ENCODE results near the gene MAGEA4.
"Not testable (repeated sequence)": the region's sequence is repeated elsewhere in the genome, so short reads cannot be mapped to it uniquely, and the experiment has no call there.

The MAGEA4 gene, protein sequence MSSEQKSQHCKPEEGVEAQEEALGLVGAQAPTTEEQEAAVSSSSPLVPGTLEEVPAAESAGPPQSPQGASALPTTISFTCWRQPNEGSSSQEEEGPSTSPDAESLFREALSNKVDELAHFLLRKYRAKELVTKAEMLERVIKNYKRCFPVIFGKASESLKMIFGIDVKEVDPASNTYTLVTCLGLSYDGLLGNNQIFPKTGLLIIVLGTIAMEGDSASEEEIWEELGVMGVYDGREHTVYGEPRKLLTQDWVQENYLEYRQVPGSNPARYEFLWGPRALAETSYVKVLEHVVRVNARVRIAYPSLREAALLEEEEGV

GRCh38 chrX:151912780-151913179, at the start of gene MAGEA4:
Gene MAGEA4, plus strand, starts transcription at chrX:151912889. Its CDS starts 10,776 bp downstream, at chrX:151923665.
- DNase-seq: no peak

DNA sequence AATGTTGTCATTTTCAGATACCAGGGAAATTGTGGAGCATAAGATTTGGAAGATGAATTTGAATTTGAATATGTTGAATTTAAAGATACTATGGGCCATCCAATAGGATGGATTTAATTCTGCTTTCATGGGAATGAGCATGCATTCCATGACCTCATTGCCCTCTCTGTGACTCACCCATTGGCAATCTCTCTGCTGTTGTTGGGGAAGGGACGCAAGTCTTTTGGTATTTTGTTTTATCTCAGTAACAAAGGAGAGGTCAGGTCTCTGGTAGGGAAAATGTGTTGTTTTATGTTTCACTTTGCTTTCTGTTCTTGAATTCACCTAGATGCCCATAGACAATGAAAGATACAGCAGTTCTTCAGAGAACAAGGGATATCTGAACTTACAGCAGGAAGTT, 42.1 kb upstream of the MAGEA4 start:
- no peak for DNase-seq

GRCh38 chrX:151871244-151871643, 41.4 kb upstream of the MAGEA4 start:
- no peak for DNase-seq

- no peak for DNase-seq
Measured at GRCh38 chrX:151873096-151873495, 39.6 kb upstream of the MAGEA4 start.

GRCh38 chrX:151875270-151876026, 37.2 kb upstream of the MAGEA4 start:
- DNase-seq: no peak

DNA sequence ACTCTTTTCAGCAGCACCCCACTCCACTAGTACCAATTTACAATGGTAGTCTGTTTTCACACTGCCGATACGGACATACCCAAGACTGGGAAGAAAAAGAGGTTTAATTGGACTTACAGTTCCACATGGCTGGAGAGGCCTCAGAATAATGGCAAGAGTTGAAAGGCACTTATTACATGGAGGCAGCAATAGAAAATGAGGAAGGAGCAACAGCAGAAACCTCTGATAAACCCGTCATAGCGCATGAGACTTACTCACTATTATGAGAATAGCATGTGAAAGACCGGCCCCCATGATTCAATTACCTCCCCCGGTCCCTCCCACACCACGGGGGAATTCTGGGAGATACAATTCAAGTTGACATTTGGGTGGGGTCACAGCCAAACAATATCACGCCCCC, 34.1 kb upstream of the MAGEA4 start:
- no peak for DNase-seq

GRCh38 chrX:151879856-151880255, 32.8 kb upstream of the MAGEA4 start:
- no peak for DNase-seq

DNA sequence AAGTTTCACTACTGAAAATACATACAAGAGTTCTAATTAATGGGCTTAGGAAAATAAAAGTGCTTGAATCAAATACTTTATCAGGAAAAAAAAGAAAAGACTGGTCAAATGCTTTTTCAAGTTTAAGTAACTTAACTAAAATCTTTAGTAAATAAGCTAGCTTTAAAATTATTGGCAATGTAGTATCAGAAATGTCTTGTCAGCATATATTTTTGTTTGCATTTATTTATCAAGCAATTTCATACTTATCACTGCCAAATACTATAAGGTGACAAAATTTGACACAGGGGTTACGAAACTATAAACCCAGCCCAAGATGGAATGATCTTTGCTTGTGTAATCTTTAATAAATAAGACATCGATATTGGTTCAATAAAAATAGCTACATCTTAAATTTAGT, 31.8 kb upstream of the MAGEA4 start:
- DNase-seq: no peak

- no peak for DNase-seq
Measured at GRCh38 chrX:151889421-151889820, 23.3 kb upstream of the MAGEA4 start.

GRCh38 chrX:151896734-151897474, 15.8 kb upstream of the MAGEA4 start:
- DNase-seq: no peak

DNA sequence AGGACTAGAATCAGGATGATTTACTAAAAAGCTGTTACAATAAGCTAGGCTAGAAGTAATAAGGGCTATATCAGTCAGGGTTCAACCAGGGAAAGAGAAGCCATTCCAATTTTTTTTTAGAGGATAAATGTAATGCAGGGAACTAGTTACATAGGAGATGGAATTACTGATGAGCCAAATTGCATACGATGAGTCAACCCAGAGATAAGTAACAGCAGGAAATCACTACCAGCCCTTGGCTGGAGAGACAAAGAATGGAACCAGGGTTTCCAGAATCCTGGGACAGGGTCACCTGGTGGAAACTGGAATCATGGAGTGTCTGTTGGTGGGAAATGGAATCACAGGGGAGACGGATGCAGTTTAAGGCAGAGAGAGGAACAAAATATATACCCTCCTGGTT, 13.1 kb upstream of the MAGEA4 start:
- no peak for DNase-seq

GRCh38 chrX:151901826-151902225, 10.9 kb upstream of the MAGEA4 start:
- DNase-seq: no peak

DNA sequence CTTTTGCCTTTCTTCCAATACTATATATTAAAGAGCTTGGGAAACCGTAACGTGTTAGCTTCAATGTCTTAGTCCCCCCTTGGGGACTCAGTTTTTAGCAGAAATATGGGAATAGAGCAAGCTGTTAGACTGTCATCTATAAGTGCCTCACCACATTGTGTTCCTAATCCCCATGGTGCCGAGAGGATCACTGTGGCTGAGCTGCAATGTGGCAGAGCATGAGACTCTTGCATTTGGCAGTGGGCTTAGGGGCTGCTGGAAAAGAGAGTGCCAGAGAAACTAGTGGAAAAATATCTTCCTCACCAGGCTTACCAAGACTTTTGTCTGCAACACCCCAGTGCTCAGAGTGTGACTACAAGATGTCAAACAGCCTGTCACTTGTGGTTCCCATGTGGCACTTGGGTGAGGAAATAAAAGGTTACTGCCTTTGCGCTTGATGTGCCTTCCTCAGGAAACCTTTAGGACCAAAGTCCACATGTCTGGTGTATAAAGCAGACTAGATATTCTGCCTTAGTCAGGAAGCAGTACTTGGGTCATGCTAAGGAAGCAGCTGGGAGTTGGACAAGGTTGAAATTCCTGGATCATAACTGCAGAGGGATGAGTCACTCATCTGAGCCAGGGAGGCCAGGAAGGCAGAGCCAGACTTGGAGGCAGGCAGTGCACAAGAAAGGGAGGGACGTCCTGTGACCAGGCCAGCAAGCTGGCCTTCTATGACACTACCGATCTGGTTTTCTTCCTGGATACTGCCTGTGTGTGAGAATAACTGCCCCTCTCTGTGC, 9.7 kb upstream of the MAGEA4 start:
- no peak for DNase-seq

- DNase-seq: no peak
Measured at GRCh38 chrX:151904989-151905388, 7.7 kb upstream of the MAGEA4 start.

GRCh38 chrX:151912221-151912620, 468 bp upstream of the MAGEA4 start:
- DNase-seq: no peak

GRCh38 chrX:151918736-151919135, 6.0 kb downstream of the MAGEA4 start:
- DNase-seq: not testable (repeated sequence)

DNA sequence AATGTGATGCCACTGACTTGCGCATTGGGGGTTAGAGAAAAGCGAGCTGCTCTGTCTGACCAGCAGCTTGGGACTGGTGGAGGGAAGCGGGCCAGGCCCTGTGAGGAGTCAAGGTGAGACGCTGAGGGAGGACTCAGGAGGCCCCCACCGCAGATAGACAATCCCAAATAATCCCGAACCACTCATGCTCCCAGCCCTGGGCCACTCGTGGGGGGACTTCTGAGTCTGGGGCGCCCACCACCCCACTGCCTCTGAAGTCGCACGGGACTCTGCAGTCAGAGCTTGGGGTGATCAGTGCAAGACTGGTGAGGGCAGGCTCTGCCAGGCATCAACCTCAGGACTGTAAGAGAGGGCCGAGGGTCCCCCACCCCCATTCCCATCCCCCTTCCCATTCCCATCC, 6.9 kb downstream of the MAGEA4 start:
- DNase-seq: no peak

DNA sequence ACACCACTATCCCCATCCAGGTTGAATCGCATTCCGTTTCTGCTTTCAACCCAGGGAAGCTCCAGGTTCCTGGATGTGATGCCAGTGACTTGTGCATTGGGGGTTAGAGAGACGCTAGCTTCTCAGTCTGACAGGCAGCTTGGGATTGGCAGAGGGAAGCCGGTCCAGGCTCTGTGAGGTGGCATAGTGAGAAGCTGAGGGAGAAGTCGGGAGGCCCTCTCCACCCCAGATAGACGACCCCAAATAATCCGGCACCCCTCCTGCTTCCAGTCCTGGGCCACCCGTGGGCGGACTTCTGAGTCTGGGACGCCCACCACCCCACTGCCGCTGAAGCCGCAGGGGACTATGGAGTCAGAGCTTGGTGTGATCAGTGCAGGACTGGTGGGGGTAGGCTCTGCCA, 7.4 kb downstream of the MAGEA4 start:
- DNase-seq: no peak

DNA sequence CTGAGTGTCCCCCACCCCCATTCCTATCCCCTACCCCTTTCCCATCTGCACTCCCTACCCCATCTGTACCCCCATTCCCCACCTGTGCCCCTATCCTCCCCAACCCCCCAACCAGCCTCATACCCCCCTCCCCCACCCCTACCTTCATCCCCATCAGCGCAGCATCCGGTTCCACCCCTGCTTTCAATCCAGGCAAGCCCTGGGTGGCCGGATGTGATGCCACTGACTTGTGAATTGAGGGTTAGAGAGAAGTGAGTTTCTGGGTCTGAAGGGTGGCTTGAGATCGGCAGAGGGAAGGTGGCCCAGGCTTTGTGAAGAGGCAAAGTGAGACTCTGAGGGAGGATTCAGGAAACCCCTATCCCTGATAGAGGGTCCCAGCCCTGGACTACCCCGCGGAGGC, 7.8 kb downstream of the MAGEA4 start:
- no peak for DNase-seq

DNA sequence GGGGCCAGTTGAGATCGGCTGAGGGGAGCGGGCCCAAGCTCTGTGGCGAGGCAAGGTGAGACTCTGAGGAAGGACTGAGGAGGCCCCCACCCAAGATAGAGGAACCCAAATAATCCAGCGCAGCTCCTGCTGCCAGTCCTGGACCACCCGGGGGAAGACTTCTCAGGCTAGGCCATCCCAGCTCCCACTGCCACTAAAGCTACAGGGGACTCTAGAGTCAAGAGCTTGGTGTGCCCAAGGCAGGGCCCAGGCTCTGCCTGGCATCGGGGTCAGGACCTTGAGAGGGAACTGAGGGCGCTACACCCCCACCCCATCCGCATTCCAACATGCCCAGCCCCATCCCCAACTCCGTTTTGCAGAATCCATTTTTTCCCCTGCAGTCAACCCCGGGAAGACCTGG, 8.6 kb downstream of the MAGEA4 start:
- no peak for DNase-seq

DNA sequence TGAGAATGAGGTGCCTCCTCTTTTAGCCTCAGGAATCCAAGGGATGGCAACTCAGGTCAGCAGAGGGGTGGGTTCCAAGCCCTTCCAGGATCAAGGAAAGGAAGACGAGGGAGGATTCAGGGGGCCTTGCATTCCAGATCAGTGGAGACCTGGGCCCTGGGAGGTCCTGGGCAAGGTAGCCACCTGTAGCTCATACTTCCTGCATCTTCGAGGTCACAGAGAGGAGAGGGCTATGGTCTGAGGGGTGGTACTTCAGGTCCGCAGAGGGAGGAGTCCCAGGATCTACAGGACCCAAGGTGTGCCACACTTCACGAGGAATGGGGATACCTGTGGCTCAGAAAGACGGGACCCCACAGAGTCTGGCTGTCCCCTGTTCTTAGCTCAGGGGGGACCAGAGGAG, 9.2 kb downstream of the MAGEA4 start:
- DNase-seq: no peak

- DNase-seq: no peak
Measured at GRCh38 chrX:151922692-151923091, 10.0 kb downstream of the MAGEA4 start.

- no peak for DNase-seq
Measured at GRCh38 chrX:151923648-151924047, 11.0 kb downstream of the MAGEA4 start.
